Measurements from ENCODE around the gene BDH1.

Gene BDH1

DNA sequence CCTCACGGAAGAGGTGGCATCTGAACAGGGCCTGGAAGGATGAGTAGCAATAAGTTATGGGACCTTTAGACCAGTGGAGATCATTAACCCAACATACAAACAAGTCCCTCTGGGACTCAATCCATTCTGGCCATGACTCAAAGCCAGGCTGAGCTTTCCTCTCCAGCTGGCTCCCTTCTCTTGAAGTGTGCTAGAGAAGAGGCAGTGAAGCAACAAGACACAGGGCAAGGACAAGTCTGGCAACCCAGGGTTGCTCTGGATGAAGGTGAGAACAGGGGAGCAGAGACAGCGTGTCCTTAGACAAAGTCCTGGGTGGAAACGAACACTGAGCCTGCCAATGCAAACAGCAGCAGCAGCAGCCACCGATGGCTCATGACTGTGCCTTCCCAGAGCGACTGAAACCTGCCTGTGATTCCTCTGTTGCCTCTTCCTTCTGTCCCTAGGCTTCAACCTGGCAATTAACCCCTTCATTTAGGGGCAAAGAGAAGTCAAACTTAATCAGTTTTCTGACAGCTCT, 86.8 kb downstream of the BDH1 start:
- no peak for TF ChIP-seq JUND (IDR thresholded peaks at IDR 0.05; ENCODE audit: low read depth)
- in situ Hi-C loops (cut with HindIII; ENCODE audit: low pct_unique_long_range_greater_than_20kb, low sequenced_read_pairs), result no loop called here

DNA sequence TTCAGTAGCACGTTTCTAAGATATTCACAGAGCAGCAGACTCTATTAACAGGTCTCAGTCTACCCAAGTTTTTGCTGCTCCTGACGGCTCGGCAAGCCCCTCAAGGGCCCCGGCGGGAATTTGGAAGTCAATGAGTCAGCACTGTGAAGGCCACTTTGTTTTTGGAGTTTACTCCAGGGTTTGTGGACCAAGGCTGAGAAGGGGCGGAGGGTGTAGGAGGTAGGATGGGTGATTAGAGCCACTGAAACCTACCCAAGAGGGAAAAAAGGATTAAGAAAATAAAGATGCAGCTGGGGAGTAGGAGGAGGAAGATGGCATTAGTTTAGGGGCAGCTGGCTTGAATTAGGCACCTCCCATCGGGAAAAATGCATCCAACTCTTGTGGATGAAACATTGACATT, 87.6 kb downstream of the BDH1 start:
- in situ Hi-C loops (cut with HindIII; ENCODE audit: low pct_unique_long_range_greater_than_20kb, low sequenced_read_pairs), result no loop called here
- TF ChIP-seq JUND (IDR thresholded peaks at IDR 0.05; ENCODE audit: low read depth), result no peak

More for the DNA sequence above, 86.8 kb downstream of the BDH1 start:
- DNase-seq (ENCODE audit: low read depth in 1 of 2, low spot score in 1 of 2), result no peak

DNA sequence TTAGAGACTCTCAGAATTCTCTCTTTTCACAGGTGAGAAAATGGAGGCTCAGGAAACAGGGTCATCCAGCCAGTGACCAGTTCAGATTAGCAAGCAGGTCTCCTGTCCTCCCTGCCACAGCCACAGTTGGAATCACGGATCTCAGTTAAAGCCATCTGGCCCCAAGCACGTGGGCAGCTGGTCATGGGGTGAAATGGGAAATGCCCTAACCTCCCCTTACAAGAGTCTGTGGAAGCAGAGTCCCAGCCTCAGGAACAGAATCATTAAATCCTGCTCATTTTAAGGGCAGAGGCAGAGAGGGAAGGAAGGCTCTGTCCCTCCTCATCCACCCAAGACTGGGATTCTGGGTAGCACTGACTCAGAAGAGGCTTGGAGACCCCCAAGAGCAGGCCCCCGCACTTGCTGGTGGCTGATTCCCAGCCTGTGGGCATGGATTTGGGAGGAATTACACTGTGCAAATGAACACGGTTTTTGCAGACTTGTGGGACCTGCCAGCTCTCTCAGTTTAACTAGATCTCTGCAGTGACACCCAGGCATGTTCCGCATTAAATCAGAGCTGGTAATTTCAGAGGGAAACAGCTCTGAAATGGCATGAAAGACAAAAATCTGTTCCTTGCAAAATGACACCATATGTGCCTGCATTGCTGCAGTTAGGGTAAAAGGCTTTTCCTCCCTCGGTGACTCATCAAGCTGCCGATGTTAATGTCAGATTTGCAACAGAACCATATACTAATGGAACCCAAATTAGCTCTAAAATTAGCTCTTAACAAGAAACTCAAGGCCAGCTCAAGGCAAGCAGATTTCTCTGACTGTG, 89.0 kb downstream of the BDH1 start:
- peak in 1 of 2 experiments; percentile 58 for DNase-seq (ENCODE audit: low read depth in 1 of 2, low spot score in 1 of 2)
- no peak for TF ChIP-seq JUND (IDR thresholded peaks at IDR 0.05; ENCODE audit: low read depth)
- in situ Hi-C loops (cut with HindIII; ENCODE audit: low pct_unique_long_range_greater_than_20kb, low sequenced_read_pairs), result no loop called here

More for the DNA sequence above, 87.6 kb downstream of the BDH1 start:
- DNase-seq (ENCODE audit: low read depth in 1 of 2, low spot score in 1 of 2), result no peak

- in situ Hi-C loops (cut with HindIII; ENCODE audit: low pct_unique_long_range_greater_than_20kb, low sequenced_read_pairs), result no loop called here
- DNase-seq (ENCODE audit: low read depth in 1 of 2, low spot score in 1 of 2), result no peak
- no peak for TF ChIP-seq JUND (IDR thresholded peaks at IDR 0.05; ENCODE audit: low read depth)
Observed at GRCh38 chr3:197465996-197466549, 89.7 kb downstream of the BDH1 start.

- TF ChIP-seq JUND (IDR thresholded peaks at IDR 0.05; ENCODE audit: low read depth), result no peak
- no peak for DNase-seq (ENCODE audit: low read depth in 1 of 2, low spot score in 1 of 2)
- in situ Hi-C loops (cut with HindIII; ENCODE audit: low pct_unique_long_range_greater_than_20kb, low sequenced_read_pairs), result no loop called here
Observed at GRCh38 chr3:197465197-197465995, 90.4 kb downstream of the BDH1 start.

DNA sequence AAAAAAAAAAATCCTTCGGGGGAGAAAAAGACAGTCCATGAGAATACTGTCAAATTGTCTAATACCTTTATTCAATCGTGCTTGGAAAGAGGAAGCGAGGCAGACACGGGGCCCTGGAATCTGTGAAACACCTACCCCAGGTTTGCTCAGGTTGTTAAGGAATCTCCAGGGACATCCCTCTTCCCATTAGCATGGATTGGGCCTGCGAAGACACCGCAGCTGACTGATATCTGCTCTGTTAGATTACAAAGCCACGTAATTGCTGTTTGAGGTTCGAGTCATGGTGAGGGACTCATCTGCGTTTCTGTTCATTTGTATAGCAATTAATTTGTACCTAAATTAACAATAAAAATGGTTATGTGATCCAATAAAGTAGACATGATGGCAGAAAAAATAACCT, 91.0 kb downstream of the BDH1 start:
- in situ Hi-C loops (cut with HindIII; ENCODE audit: low pct_unique_long_range_greater_than_20kb, low sequenced_read_pairs), result no loop called here
- TF ChIP-seq JUND (IDR thresholded peaks at IDR 0.05; ENCODE audit: low read depth), result no peak
- DNase-seq (ENCODE audit: low read depth in 1 of 2, low spot score in 1 of 2), result no peak

DNA sequence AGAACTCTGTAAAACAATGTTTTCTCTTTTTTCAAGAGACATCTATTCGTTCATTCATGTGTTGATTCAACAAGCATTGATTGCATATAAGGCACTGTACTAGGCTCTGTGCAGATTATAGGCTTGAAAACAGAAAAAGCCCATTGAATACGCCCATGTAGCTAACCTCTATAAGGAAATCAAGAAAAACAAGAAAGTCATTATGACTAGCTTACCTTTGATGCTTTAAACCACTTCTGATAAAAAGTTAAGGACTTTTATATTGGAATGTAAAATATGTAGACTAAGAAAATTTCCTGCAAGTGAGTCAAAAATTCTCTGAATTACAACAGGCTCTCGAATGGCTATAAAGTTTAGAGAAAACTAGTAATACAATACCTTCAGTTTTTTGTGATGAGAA, 92.5 kb downstream of the BDH1 start:
- in situ Hi-C loops (cut with HindIII; ENCODE audit: low pct_unique_long_range_greater_than_20kb, low sequenced_read_pairs), result no loop called here
- TF ChIP-seq JUND (IDR thresholded peaks at IDR 0.05; ENCODE audit: low read depth), result no peak
- no peak for DNase-seq (ENCODE audit: low read depth in 1 of 2, low spot score in 1 of 2)

DNA sequence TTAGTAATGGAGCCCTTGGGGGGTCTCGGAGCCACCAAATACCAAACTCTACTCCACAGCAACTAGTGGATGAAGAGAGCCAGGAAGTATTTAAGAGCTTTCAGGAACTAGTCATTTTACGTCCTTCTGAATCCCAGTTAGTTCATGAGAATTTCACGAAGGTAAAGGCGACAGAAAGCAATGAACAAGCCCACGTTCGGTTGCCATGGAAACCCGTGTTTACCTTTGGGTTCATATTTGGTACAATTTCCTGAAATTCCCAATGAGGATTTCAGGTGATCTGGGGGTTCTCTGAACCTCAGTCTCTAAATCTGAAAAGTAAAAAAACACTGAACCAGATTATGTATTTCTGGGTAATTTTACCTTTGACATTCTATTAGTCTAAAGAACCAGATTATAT, 93.0 kb downstream of the BDH1 start:
- in situ Hi-C loops (cut with HindIII; ENCODE audit: low pct_unique_long_range_greater_than_20kb, low sequenced_read_pairs), result no loop called here
- TF ChIP-seq JUND (IDR thresholded peaks at IDR 0.05; ENCODE audit: low read depth), result no peak
- no peak for DNase-seq (ENCODE audit: low read depth in 1 of 2, low spot score in 1 of 2)

- in situ Hi-C loops (cut with HindIII; ENCODE audit: low pct_unique_long_range_greater_than_20kb, low sequenced_read_pairs), result no loop called here
- TF ChIP-seq JUND (IDR thresholded peaks at IDR 0.05; ENCODE audit: low read depth), result no peak
Observed at GRCh38 chr3:197460639-197461038, 95.1 kb downstream of the BDH1 start.

DNA sequence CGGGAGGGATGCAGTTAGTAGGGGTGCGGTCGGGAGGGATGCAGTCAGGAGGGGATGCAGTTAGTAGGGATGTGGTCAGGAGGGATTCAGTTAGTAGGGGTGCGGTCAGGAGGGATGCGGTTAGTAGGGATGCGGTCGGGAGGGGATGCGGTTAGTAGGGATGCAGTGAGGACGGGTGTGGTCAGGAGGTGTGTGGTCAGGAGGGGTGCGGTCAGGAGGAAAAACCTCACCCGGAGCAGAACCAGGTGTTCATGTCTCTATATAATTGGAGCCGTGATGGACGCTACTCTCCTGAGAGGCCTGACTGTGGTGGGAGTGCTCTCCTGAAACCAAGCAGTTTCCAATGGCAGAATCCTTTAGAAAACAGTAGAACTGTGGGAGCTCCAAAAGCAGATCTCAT, 95.8 kb downstream of the BDH1 start:
- no peak for DNase-seq (ENCODE audit: low read depth in 1 of 2, low spot score in 1 of 2)
- in situ Hi-C loops (cut with HindIII; ENCODE audit: low pct_unique_long_range_greater_than_20kb, low sequenced_read_pairs), result no loop called here
- no peak for TF ChIP-seq JUND (IDR thresholded peaks at IDR 0.05; ENCODE audit: low read depth)

More at GRCh38 chr3:197460639-197461038, 95.1 kb downstream of the BDH1 start:
- DNase-seq (ENCODE audit: low read depth in 1 of 2, low spot score in 1 of 2), result no peak
